Neural progenitor cell (in vitro differentiated cells): ENCODE data around the gene CCL7. TPM values are rescaled to one million over a fixed set of nuclear protein-coding genes. Genes with fewer than 3 reads are reported as not detected.

ENCODE experiments used
- DNase-seq: peaks from one replicate; pipeline ENCODE4 v3.0.0-alpha.2; 2016; ENCODE audit warnings: low spot score
- H2AFZ ChIP-seq: fragments of 200-600 bp; sonication (generic); replicated peaks from 2 replicates; pipeline ENCODE4 v1.6.1; 2016; ENCODE audit warnings: antibody characterized with exemption
- H3F3A ChIP-seq: fragments of 200-600 bp; sonication (generic); 2 replicates; pipeline ENCODE4 v1.6.1; 2016; ENCODE audit warnings: antibody characterized with exemption, low read depth
- H3K27ac ChIP-seq: fragments of 200-600 bp; sonication (generic); 2 replicates; pipeline ENCODE4 v1.5.1; 2016; ENCODE audit warnings: mild to moderate bottlenecking
- H3K27me3 ChIP-seq: fragments of 200-600 bp; sonication (generic); 2 replicates; pipeline ENCODE4 v1.6.1; 2016; ENCODE audit warnings: mild to moderate bottlenecking, moderate library complexity
- H3K36me3 ChIP-seq: fragments of 200-600 bp; sonication (generic); 2 replicates; pipeline ENCODE4 v1.5.1; 2016
- H3K4me1 ChIP-seq: fragments of 200-600 bp; sonication (generic); 2 replicates; pipeline ENCODE4 v1.6.1; 2016; ENCODE audit warnings: mixed run types
- H3K4me2 ChIP-seq: fragments of 200-600 bp; sonication (generic); 2 replicates; pipeline ENCODE4 v1.6.1; 2016
- H3K4me3 ChIP-seq: fragments of 200-600 bp; sonication (generic); 2 replicates; pipeline ENCODE4 v1.5.1; 2016
- H3K79me2 ChIP-seq: fragments of 200-600 bp; sonication (generic); 2 replicates; pipeline ENCODE4 v1.6.1; 2016; ENCODE audit warnings: low read depth
- H3K9ac ChIP-seq: fragments of 200-600 bp; sonication (generic); 2 replicates; pipeline ENCODE4 v1.6.1; 2016
- H3K9me3 ChIP-seq: fragments of 200-600 bp; sonication (generic); 2 replicates; pipeline ENCODE4 v1.5.1; 2016; ENCODE audit warnings: low read depth
- H4K20me1 ChIP-seq: fragments of 200-600 bp; sonication (generic); 2 replicates; pipeline ENCODE4 v1.6.1; 2016; ENCODE audit warnings: low read depth
- H3K27ac Mint-ChIP-seq: 3 replicates; pipeline ENCODE4 v1.8.0; 2021; ENCODE audit warnings: mixed read lengths
- H3K27me3 Mint-ChIP-seq: 2 replicates; pipeline ENCODE4 v1.8.0; 2022; ENCODE audit warnings: low read depth, mild to moderate bottlenecking, inconsistent platforms, moderate library complexity, mixed read lengths; ENCODE audit not compliant: insufficient read depth
- H3K36me3 Mint-ChIP-seq: 3 replicates; pipeline ENCODE4 v1.8.0; 2021; ENCODE audit warnings: mixed read lengths
- H3K4me1 Mint-ChIP-seq: 3 replicates; pipeline ENCODE4 v1.8.0; 2021; ENCODE audit warnings: mixed read lengths
- H3K4me3 Mint-ChIP-seq: 3 replicates; pipeline ENCODE4 v1.8.0; 2021; ENCODE audit warnings: mild to moderate bottlenecking, moderate library complexity, mixed read lengths
- H3K9me3 Mint-ChIP-seq: 3 replicates; pipeline ENCODE4 v1.8.0; 2020; ENCODE audit warnings: mixed read lengths
- EZH2 ChIP-seq: fragments of 200-600 bp; sonication (generic); IDR thresholded peaks from 2 replicates; pipeline ENCODE4 v1.6.1; 2017; ENCODE audit warnings: antibody characterized with exemption, mild to moderate bottlenecking, moderate library complexity
- EZH2phosphoT487 ChIP-seq: fragments of 200-600 bp; sonication (generic); IDR thresholded peaks from 2 replicates; pipeline ENCODE4 v1.6.1; 2017; ENCODE audit warnings: antibody characterized with exemption
- total RNA-seq: library from RNA; depleted of rRNA; stranded (reverse); fragments of >200 nt; gene quantifications from 2 replicates; pipeline ENCODE4 v1.2.3, GENCODE V29; 2015; ENCODE audit warnings: low replicate concordance
- TF ChIP-seq, protein P1 (sequence below): fragments of 200-600 bp; sonication (generic); IDR thresholded peaks from 2 replicates; pipeline ENCODE4 v1.5.1; 2017; ENCODE audit warnings: antibody characterized with exemption, mild to moderate bottlenecking

CCL7 gene
- total RNA-seq, 1 donor from 2014 or later, result not detected

DNA sequence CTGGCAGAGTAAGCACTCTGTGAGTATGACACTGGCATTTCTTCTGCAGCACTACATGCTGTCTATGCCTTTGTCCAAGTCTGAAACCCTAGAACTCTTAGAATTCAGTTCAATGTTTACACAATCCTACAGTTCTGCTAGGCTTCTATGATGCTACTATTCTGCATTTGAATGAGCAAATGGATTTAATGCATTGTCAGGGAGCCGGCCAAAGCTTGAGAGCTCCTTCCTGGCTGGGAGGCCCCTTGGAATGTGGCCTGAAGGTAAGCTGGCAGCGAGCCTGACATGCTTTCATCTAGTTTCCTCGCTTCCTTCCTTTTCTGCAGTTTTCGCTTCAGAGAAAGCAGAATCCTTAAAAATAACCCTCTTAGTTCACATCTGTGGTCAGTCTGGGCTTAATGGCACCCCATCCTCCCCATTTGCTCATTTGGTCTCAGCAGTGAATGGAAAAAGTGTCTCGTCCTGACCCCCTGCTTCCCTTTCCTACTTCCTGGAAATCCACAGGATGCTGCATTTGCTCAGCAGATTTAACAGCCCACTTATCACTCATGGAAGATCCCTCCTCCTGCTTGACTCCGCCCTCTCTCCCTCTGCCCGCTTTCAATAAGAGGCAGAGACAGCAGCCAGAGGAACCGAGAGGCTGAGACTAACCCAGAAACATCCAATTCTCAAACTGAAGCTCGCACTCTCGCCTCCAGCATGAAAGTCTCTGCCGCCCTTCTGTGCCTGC is 15.2 kb upstream of the CCL7 start, which contains the start of gene CCL2:
TSS of gene CCL2 (plus strand) at position 635 of the 730 bp plus-strand sequence. CDS start at position 700, 65 bp downstream.
- peaks cover 3% of the 10 kb centered on the region for H3K27me3 Mint-ChIP-seq
- Histone ChIP-seq H4K20me1 (no peaks in the 10 kb centered on the region), H3K27ac (peak within 1 kb of the TSS; percentile 51), H2AFZ (peak within 1 kb of the TSS; percentile 97), H3K4me2 (peak within 1 kb of the TSS; percentile 85), H3K36me3 (no peaks in the 10 kb centered on the region), H3K4me1 (peaks cover 17% of the 10 kb centered on the region), H3K9me3 (no peaks in the 10 kb centered on the region), H3K4me3 (peak within 1 kb of the TSS; percentile 49), H3K27me3 (no peaks in the 10 kb centered on the region), H3K79me2 (no peaks in the 10 kb centered on the region), H3K9ac (peak within 1 kb of the TSS; percentile 11), H3F3A (peaks cover 16% of the 10 kb centered on the region)
- H3K9me3 Mint-ChIP-seq, result no peaks in the 10 kb centered on the region
- DNase-seq, result peak; percentile 73
- TF ChIP-seq, protein P1, sequence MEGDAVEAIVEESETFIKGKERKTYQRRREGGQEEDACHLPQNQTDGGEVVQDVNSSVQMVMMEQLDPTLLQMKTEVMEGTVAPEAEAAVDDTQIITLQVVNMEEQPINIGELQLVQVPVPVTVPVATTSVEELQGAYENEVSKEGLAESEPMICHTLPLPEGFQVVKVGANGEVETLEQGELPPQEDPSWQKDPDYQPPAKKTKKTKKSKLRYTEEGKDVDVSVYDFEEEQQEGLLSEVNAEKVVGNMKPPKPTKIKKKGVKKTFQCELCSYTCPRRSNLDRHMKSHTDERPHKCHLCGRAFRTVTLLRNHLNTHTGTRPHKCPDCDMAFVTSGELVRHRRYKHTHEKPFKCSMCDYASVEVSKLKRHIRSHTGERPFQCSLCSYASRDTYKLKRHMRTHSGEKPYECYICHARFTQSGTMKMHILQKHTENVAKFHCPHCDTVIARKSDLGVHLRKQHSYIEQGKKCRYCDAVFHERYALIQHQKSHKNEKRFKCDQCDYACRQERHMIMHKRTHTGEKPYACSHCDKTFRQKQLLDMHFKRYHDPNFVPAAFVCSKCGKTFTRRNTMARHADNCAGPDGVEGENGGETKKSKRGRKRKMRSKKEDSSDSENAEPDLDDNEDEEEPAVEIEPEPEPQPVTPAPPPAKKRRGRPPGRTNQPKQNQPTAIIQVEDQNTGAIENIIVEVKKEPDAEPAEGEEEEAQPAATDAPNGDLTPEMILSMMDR, result no peak
- no peak for TF ChIP-seq EZH2phosphoT487
- TF ChIP-seq EZH2, result no peak
- peak within 1 kb of the TSS; percentile 96 for H3K27ac Mint-ChIP-seq
- no peaks in the 10 kb centered on the region for H3K36me3 Mint-ChIP-seq
- peak within 1 kb of the TSS; percentile 84 for H3K4me3 Mint-ChIP-seq
- H3K4me1 Mint-ChIP-seq, result peaks cover 45% of the 10 kb centered on the region

GRCh38 chr17:34255381-34255732 is 14.7 kb upstream of the CCL7 start:
- Histone ChIP-seq H4K20me1 (no peaks in the 10 kb centered on the region), H3F3A (peaks cover 16% of the 10 kb centered on the region), H3K9ac (peak overlapping the region; percentile 11), H3K9me3 (no peaks in the 10 kb centered on the region), H2AFZ (peak overlapping the region; percentile 97), H3K4me3 (peak overlapping the region; percentile 49), H3K27ac (peak overlapping the region; percentile 41), H3K4me1 (peaks cover 17% of the 10 kb centered on the region), H3K36me3 (no peaks in the 10 kb centered on the region), H3K79me2 (no peaks in the 10 kb centered on the region), H3K4me2 (peak overlapping the region; percentile 85), H3K27me3 (no peaks in the 10 kb centered on the region)
- DNase-seq, result no peak
- Mint-ChIP-seq H3K4me3 (peak overlapping the region; percentile 84), H3K36me3 (no peaks in the 10 kb centered on the region), H3K27ac (peak overlapping the region; percentile 96), H3K27me3 (peaks cover 3% of the 10 kb centered on the region), H3K4me1 (peaks cover 45% of the 10 kb centered on the region), H3K9me3 (no peaks in the 10 kb centered on the region)
- no peak for TF ChIP-seq EZH2
- TF ChIP-seq, protein P1, result no peak
- no peak for TF ChIP-seq EZH2phosphoT487

GRCh38 chr17:34255841-34256240 is 14.2 kb upstream of the CCL7 start:
- Histone ChIP-seq H3K27ac (no peak overlapping the region), H3K36me3 (no peaks in the 10 kb centered on the region)
- no peak overlapping the region for H3K27ac Mint-ChIP-seq

More at GRCh38 chr17:34255841-34256240, 14.2 kb upstream of the CCL7 start:
- no peaks in the 10 kb centered on the region for H3K27me3 ChIP-seq
- TF ChIP-seq EZH2phosphoT487 (no peak), EZH2 (no peak)
- TF ChIP-seq, protein P1, result no peak
- peak overlapping the region; percentile 49 for H3K4me3 ChIP-seq
- H3K9me3 Mint-ChIP-seq, result no peaks in the 10 kb centered on the region
- peaks cover 3% of the 10 kb centered on the region for H3K27me3 Mint-ChIP-seq
- H4K20me1 ChIP-seq, result no peaks in the 10 kb centered on the region
- peak overlapping the region; percentile 85 for H3K4me2 ChIP-seq
- peak overlapping the region; percentile 84 for H3K4me3 Mint-ChIP-seq
- peaks cover 16% of the 10 kb centered on the region for H3F3A ChIP-seq
- peaks cover 44% of the 10 kb centered on the region for H3K4me1 Mint-ChIP-seq
- no peaks in the 10 kb centered on the region for H3K79me2 ChIP-seq
- peaks cover 17% of the 10 kb centered on the region for H3K4me1 ChIP-seq
- no peaks in the 10 kb centered on the region for H3K36me3 Mint-ChIP-seq
- no peak for DNase-seq
- no peak overlapping the region for H2AFZ ChIP-seq
- no peak overlapping the region for H3K9ac ChIP-seq
- no peaks in the 10 kb centered on the region for H3K9me3 ChIP-seq
